Lower leg skin (tissue), 4 donors: ENCODE results near the gene GREB1. TPM values are rescaled to one million over a fixed set of nuclear protein-coding genes. Genes with fewer than 3 reads are reported as not detected.

Experiments
- DNase-seq, 2 donors: peaks; one replicate each; pipeline ENCODE4 v3.0.0-alpha.2; 2019; ENCODE audit warnings: low spot score in 2 of 2
- H3K4me3 ChIP-seq: fragments of 200-600 bp; sonication (generic); 2 replicates; pipeline ENCODE4 v1.5.1; 2017; ENCODE audit warnings: mild to moderate bottlenecking, low read depth; ENCODE audit not compliant: poor library complexity, severe bottlenecking
- POLR2A ChIP-seq, 2 donors: fragments of 450-650 bp; IDR thresholded peaks; one replicate each; pipeline ENCODE4 v1.6.1; 2016 to 2017; ENCODE audit warnings: antibody characterized with exemption in 2 of 2, mild to moderate bottlenecking in 1 of 2, moderate library complexity in 1 of 2
- WGBS, 2 donors: methylation state at CpG; one replicate each; pipeline ENCODE4 v1.1.5; 2018; 5-methylcytosine and 5-hydroxymethylcytosine counted together
- intact Hi-C: fragments of 100-400 bp; cut with DNase I; formaldehyde crosslinking; loops from one replicate; pipeline ENCODE4 v1.15.0; 2023; ENCODE audit warnings: low total_unique reads
- total RNA-seq, 4 donors: library from RNA; depleted of rRNA; stranded (reverse); fragments of >200 nt; gene quantifications; one replicate each; pipeline ENCODE4 v1.1.0, GENCODE V29; 2016
- TF ChIP-seq, protein P1 (sequence below), 3 donors: fragments of 450-650 bp; IDR thresholded peaks; one replicate each; pipeline ENCODE4 v1.5.1; 2016; ENCODE audit warnings: antibody characterized with exemption in 3 of 3, mild to moderate bottlenecking in 3 of 3, moderate library complexity in 2 of 3

The GREB1 gene
- total RNA-seq, 4 donors from 2014 or later, result 2.4 to 12.2 (median 4.0) TPM

DNA sequence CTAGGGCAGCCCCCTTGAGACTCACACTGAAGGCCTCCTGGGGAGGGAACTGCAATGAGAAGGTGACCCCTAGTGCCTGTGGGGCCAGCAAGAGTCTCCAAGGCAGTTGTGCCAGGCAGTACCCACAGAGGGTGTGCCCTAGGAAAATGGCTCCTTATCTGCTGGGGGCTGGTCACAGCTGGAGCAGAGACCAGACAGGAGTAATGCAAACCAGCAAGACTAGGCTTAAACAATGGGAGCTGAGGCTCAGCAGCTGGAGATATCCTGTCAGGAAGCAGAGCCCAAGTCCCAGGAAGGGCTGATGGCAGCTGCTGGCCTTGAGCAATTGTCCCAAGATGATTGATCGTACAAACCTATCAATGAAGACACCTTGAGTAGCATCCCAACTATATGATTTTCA is 41.1 kb upstream of the GREB1 start:
- DNase-seq, result no peak
- no peak for TF ChIP-seq POLR2A (IDR thresholded peaks at IDR 0.05)
- TF ChIP-seq, protein P1, sequence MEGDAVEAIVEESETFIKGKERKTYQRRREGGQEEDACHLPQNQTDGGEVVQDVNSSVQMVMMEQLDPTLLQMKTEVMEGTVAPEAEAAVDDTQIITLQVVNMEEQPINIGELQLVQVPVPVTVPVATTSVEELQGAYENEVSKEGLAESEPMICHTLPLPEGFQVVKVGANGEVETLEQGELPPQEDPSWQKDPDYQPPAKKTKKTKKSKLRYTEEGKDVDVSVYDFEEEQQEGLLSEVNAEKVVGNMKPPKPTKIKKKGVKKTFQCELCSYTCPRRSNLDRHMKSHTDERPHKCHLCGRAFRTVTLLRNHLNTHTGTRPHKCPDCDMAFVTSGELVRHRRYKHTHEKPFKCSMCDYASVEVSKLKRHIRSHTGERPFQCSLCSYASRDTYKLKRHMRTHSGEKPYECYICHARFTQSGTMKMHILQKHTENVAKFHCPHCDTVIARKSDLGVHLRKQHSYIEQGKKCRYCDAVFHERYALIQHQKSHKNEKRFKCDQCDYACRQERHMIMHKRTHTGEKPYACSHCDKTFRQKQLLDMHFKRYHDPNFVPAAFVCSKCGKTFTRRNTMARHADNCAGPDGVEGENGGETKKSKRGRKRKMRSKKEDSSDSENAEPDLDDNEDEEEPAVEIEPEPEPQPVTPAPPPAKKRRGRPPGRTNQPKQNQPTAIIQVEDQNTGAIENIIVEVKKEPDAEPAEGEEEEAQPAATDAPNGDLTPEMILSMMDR (IDR thresholded peaks at IDR 0.05), result no peak
- intact Hi-C loops, result no loop called here
- 89 to 100% methylated on average over 1 of the region's 1 CpG for WGBS, 2 donors
- H3K4me3 ChIP-seq, result no peak overlapping the region

GRCh38 chr2:11493282-11493681 is 40.6 kb upstream of the GREB1 start:
- intact Hi-C loops, result no loop called here
- WGBS, 2 donors, result 95 to 96% methylated on average over 5 to 6 of the region's 6 CpGs
- no peak for TF ChIP-seq POLR2A (IDR thresholded peaks at IDR 0.05)
- TF ChIP-seq, protein P1 (IDR thresholded peaks at IDR 0.05), result no peak
- no peak overlapping the region for H3K4me3 ChIP-seq
- no peak for DNase-seq

- 92 to 96% methylated on average over 2 of the region's 2 CpGs for WGBS, 2 donors
- no peak for TF ChIP-seq POLR2A (IDR thresholded peaks at IDR 0.05)
- TF ChIP-seq, protein P1 (IDR thresholded peaks at IDR 0.05), result no peak
- H3K4me3 ChIP-seq, result no peak overlapping the region
- intact Hi-C loops, result no loop called here
- no peak for DNase-seq
These were observed 39.5 kb upstream of the GREB1 start for GRCh38 chr2:11494310-11494709.

GRCh38 chr2:11495844-11496681 is 37.8 kb upstream of the GREB1 start:
- no peak for DNase-seq
- intact Hi-C loops, result no loop called here
- WGBS, 2 donors, result 69 to 81% methylated on average over 30 of the region's 30 CpGs
- no peak overlapping the region for H3K4me3 ChIP-seq
- TF ChIP-seq, protein P1 (IDR thresholded peaks at IDR 0.05), result no peak
- TF ChIP-seq POLR2A (IDR thresholded peaks at IDR 0.05), result no peak

- no peak overlapping the region for H3K4me3 ChIP-seq
- TF ChIP-seq, protein P1 (IDR thresholded peaks at IDR 0.05), result no peak
- TF ChIP-seq POLR2A (IDR thresholded peaks at IDR 0.05), result no peak
- 27 to 36% methylated on average over 9 of the region's 9 CpGs for WGBS, 2 donors
- DNase-seq, result peak; percentile 80 to 93
- intact Hi-C loops, result no loop called here
These were observed 35.3 kb upstream of the GREB1 start for GRCh38 chr2:11498543-11499034.
